Smooth muscle cell (in vitro differentiated cells): Measurements from ENCODE around the gene TRIM31. TPM values are rescaled to one million over a fixed set of nuclear protein-coding genes. Genes with fewer than 3 reads are reported as not detected.
"Not testable (repeated sequence)": the region's sequence is repeated elsewhere in the genome, so short reads cannot be mapped to it uniquely, and the experiment has no call there.

Experiments used
- DNase-seq: peaks from one replicate; lab custom pipeline; 2025; ENCODE audit not compliant: unreplicated experiment; lab: John Stamatoyannopoulos, UW
- H2AFZ ChIP-seq: fragments of 200-600 bp; sonication (generic); 2 replicates; pipeline ENCODE4 v1.6.0; 2016; ENCODE audit warnings: antibody characterized with exemption, low read depth, mild to moderate bottlenecking
- H3F3A ChIP-seq: fragments of 200-600 bp; sonication (generic); 2 replicates; pipeline ENCODE4 v1.6.0; 2017; ENCODE audit warnings: antibody characterized with exemption, low read depth
- H3K27ac ChIP-seq: fragments of 200-600 bp; sonication (generic); 2 replicates; pipeline ENCODE4 v1.5.1; 2016; ENCODE audit warnings: low read depth, mild to moderate bottlenecking
- H3K27me3 ChIP-seq: fragments of 200-600 bp; sonication (generic); 2 replicates; pipeline ENCODE4 v1.6.1; 2016; ENCODE audit warnings: low read depth, mild to moderate bottlenecking
- H3K36me3 ChIP-seq: fragments of 200-600 bp; sonication (generic); 2 replicates; pipeline ENCODE4 v1.5.1; 2016; ENCODE audit warnings: low read depth
- H3K4me1 ChIP-seq: fragments of 200-600 bp; sonication (generic); 2 replicates; pipeline ENCODE4 v1.5.1; 2016; ENCODE audit warnings: low read depth
- H3K4me2 ChIP-seq: fragments of 200-600 bp; sonication (generic); 2 replicates; pipeline ENCODE4 v1.6.0; 2016; ENCODE audit warnings: mild to moderate bottlenecking
- H3K4me3 ChIP-seq: fragments of 200-600 bp; sonication (generic); 2 replicates; pipeline ENCODE4 v1.5.1; 2016; ENCODE audit warnings: mild to moderate bottlenecking
- H3K79me2 ChIP-seq: fragments of 200-600 bp; sonication (generic); 2 replicates; pipeline ENCODE4 v1.6.0; 2016; ENCODE audit warnings: low read depth, mild to moderate bottlenecking
- H3K9ac ChIP-seq: fragments of 200-600 bp; sonication (generic); 2 replicates; pipeline ENCODE4 v1.6.0; 2016; ENCODE audit warnings: low read depth
- H3K9me3 ChIP-seq: fragments of 200-600 bp; sonication (generic); replicated peaks from 2 replicates; pipeline ENCODE4 v1.5.1; 2016; ENCODE audit warnings: low read depth
- H4K20me1 ChIP-seq: fragments of 200-600 bp; sonication (generic); 2 replicates; pipeline ENCODE4 v1.6.0; 2016; ENCODE audit warnings: low read depth
- CTCF ChIP-seq: fragments of 200-600 bp; sonication (generic); IDR thresholded peaks from 2 replicates; pipeline ENCODE4 v1.5.1; 2017; ENCODE audit warnings: borderline replicate concordance, mild to moderate bottlenecking, antibody characterized with exemption; ENCODE audit not compliant: insufficient read depth, poor library complexity, severe bottlenecking
- WGBS: methylation state at CpG from one replicate; pipeline ENCODE4 v1.1.7; 2016; ENCODE audit warnings: low lambda C conversion rate; 5-methylcytosine and 5-hydroxymethylcytosine counted together
- polyA plus RNA-seq: library from polyadenylated mRNA; unstranded; fragments of >200 nt; fragmentation: Nextera tagmentation; extraction: Ambion mirVana; gene quantifications from 2 replicates; pipeline ENCODE4 v1.2.1, GENCODE V29; 2016
- total RNA-seq: library from RNA; depleted of rRNA; stranded (reverse); fragments of >200 nt; gene quantifications from 2 replicates; pipeline ENCODE4 v1.2.3, GENCODE V29; 2014

The TRIM31 gene
- total and polyA plus RNA-seq, 2 experiments from 2014 or later: 0.18 TPM; not detected in 1

- no peaks in the 10 kb centered on the region for H3K79me2 ChIP-seq
- DNase-seq: no peak
- H3K4me3 ChIP-seq: no peak overlapping the region
- 72% methylated on average over 6 of the region's 6 CpGs for WGBS
- no peak overlapping the region for H3K27ac ChIP-seq
- peaks cover 54% of the 10 kb centered on the region for H3K27me3 ChIP-seq
- no peaks in the 10 kb centered on the region for H3K4me1 ChIP-seq
- no peaks in the 10 kb centered on the region for H3F3A ChIP-seq
- H2AFZ ChIP-seq: no peak overlapping the region
- no peaks in the 10 kb centered on the region for H3K36me3 ChIP-seq
- no peak overlapping the region for H3K4me2 ChIP-seq
- no peaks in the 10 kb centered on the region for H4K20me1 ChIP-seq
- no peak for TF ChIP-seq CTCF
- H3K9me3 ChIP-seq: no peaks in the 10 kb centered on the region
- no peak overlapping the region for H3K9ac ChIP-seq
Measured at GRCh38 chr6:30144811-30145210, 31.9 kb upstream of the TRIM31 start.

GRCh38 chr6:30143780-30144179 lies 30.9 kb upstream of the TRIM31 start:
- H3K27me3 ChIP-seq: peaks cover 59% of the 10 kb centered on the region
- TF ChIP-seq CTCF: no peak

GRCh38 chr6:30142665-30143064 lies 29.8 kb upstream of the TRIM31 start:
- Histone ChIP-seq H3K27ac (no peak overlapping the region), H3K4me3 (no peak overlapping the region), H3K9me3 (no peaks in the 10 kb centered on the region), H3K9ac (no peak overlapping the region), H3K4me1 (no peaks in the 10 kb centered on the region), H3K4me2 (no peak overlapping the region), H3F3A (no peaks in the 10 kb centered on the region), H3K36me3 (no peaks in the 10 kb centered on the region), H2AFZ (no peak overlapping the region), H4K20me1 (no peaks in the 10 kb centered on the region), H3K79me2 (no peaks in the 10 kb centered on the region), H3K27me3 (peaks cover 68% of the 10 kb centered on the region)
- DNase-seq: no peak
- WGBS: 78% methylated on average over 3 of the region's 3 CpGs
- no peak for TF ChIP-seq CTCF

More at GRCh38 chr6:30143780-30144179, 30.9 kb upstream of the TRIM31 start:
- Histone ChIP-seq H3K9me3 (no peaks in the 10 kb centered on the region), H3F3A (no peaks in the 10 kb centered on the region), H3K36me3 (no peaks in the 10 kb centered on the region), H3K9ac (no peak overlapping the region), H3K4me1 (no peaks in the 10 kb centered on the region), H3K4me3 (no peak overlapping the region), H2AFZ (no peak overlapping the region), H3K4me2 (no peak overlapping the region), H4K20me1 (no peaks in the 10 kb centered on the region), H3K79me2 (no peaks in the 10 kb centered on the region), H3K27ac (no peak overlapping the region)
- WGBS: 72% methylated on average over 2 of the region's 2 CpGs
- DNase-seq: no peak

GRCh38 chr6:30140240-30140639 lies 27.4 kb upstream of the TRIM31 start:
- not testable (repeated sequence) for DNase-seq, H3K9ac ChIP-seq, H4K20me1 ChIP-seq, H3K4me3 ChIP-seq, H2AFZ ChIP-seq, H3K36me3 ChIP-seq, H3K4me2 ChIP-seq, H3F3A ChIP-seq, H3K27ac ChIP-seq, H3K79me2 ChIP-seq, H3K4me1 ChIP-seq, H3K9me3 ChIP-seq
- peaks cover 77% of the 10 kb centered on the region for H3K27me3 ChIP-seq
- WGBS: 86% methylated on average over 8 of the region's 8 CpGs
